Spleen (tissue), 7 donors: ENCODE data around the gene APOA1.

Source experiments
- POLR2A ChIP-seq, 3 donors: fragments of 450-650 bp; IDR thresholded peaks; one replicate each; pipeline ENCODE4 v1.5.1; 2017; ENCODE audit warnings: antibody characterized with exemption in 3 of 3, mild to moderate bottlenecking in 1 of 3
- POLR2AphosphoS5 ChIP-seq, 3 donors: sonication (generic); formaldehyde crosslinking; IDR thresholded peaks; one replicate each; pipeline ENCODE4 v1.5.1; 2017; ENCODE audit warnings: antibody characterized with exemption in 3 of 3
- TF ChIP-seq, protein P1 (sequence below), 11 experiments: fragments of 200-600 bp in 7 of 11; fragments of 450-650 bp in 4 of 11; sonication (generic) in 4 of 11; IDR thresholded peaks in 8 of 11; conservative IDR thresholded peaks in 3 of 11; 1 replicate in 7 of 11; 2 replicates in 4 of 11; pipeline versions ENCODE4 v1.4.0 to v1.8.0; 2016 to 2021; ENCODE audit warnings: antibody characterized with exemption in 11 of 11, inconsistent platforms in 4 of 11, mild to moderate bottlenecking in 1 of 11
- donor health status: DM: no; HTN: no; CAD: no; lungs with moderate emphysema.
- donor health status: DM: no; HTN: no; CAD: no.
- donor health status: DM: no; HTN: no; CAD: no.

DNA sequence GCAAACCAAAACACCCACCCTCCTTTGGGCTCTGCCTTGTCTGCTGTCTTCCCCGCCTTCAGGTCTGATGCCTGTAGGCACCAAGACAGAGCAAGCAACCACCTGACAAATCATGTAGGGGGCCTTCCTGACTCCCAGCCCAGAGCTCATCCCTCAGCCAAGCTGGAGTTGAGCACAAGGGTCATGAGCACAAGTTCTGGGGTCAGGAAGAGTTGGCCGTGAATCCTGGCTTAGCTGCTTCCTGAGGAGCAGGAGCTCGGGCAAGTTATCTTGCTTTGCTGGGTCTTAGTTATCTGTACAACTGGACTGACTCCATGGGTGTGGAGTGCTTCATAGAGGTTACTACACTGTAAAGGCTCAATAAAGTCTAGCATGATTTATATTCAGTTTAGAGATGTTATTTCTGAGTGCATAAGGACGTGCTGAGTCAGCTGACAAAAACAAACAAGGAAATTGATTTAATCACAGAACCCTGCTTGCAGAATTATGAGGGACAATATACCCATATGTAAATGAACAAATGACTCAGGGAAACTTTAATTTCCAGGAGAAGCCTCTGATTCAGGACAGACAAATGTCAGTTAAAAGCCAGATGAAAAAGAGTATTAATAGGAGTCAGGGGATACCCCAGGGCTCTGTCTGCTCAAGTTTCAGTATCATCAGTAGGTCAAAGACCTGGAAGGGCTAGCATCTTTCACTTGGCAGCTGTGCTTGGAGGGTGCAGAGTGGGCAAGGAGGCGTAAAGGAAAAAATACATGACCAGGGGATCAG lies 15.0 kb upstream of the APOA1 start:
- TF ChIP-seq, protein P1, sequence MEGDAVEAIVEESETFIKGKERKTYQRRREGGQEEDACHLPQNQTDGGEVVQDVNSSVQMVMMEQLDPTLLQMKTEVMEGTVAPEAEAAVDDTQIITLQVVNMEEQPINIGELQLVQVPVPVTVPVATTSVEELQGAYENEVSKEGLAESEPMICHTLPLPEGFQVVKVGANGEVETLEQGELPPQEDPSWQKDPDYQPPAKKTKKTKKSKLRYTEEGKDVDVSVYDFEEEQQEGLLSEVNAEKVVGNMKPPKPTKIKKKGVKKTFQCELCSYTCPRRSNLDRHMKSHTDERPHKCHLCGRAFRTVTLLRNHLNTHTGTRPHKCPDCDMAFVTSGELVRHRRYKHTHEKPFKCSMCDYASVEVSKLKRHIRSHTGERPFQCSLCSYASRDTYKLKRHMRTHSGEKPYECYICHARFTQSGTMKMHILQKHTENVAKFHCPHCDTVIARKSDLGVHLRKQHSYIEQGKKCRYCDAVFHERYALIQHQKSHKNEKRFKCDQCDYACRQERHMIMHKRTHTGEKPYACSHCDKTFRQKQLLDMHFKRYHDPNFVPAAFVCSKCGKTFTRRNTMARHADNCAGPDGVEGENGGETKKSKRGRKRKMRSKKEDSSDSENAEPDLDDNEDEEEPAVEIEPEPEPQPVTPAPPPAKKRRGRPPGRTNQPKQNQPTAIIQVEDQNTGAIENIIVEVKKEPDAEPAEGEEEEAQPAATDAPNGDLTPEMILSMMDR (IDR thresholded peaks at IDR 0.05 in 8 of 11, conservative IDR thresholded peaks at IDR 0.05 in 3 of 11) = no peak
- no peak for TF ChIP-seq POLR2A (IDR thresholded peaks at IDR 0.05)
- no peak for TF ChIP-seq POLR2AphosphoS5 (IDR thresholded peaks at IDR 0.05)
